ENCODE data around the gene CDH4.

GRCh38 chr20:61314326-61315010 lies 62.4 kb downstream of the CDH4 start:
- no peak for TF ChIP-seq CTCF (conservative IDR thresholded peaks at IDR 0.05)
- TF ChIP-seq ZFX (IDR thresholded peaks at IDR 0.05), result no peak

Data from C4-2B (cell line).